OCI-LY3 (cell line): Measurements from ENCODE around the gene RHOT2.

ENCODE experiments used
- EZH2phosphoT487 ChIP-seq: fragments of 200-600 bp; shearing (Covaris generic); IDR thresholded peaks from 2 replicates; pipeline ENCODE4 v1.6.1; 2018; ENCODE audit warnings: antibody characterized with exemption, mixed run types, low read depth
- TF ChIP-seq, protein P1 (sequence below): fragments of 200-600, 300-600 bp; sonication (generic); IDR thresholded peaks from 2 replicates; pipeline ENCODE4 v1.5.1; 2014; ENCODE audit warnings: antibody characterized with exemption, low read length, low read depth

DNA sequence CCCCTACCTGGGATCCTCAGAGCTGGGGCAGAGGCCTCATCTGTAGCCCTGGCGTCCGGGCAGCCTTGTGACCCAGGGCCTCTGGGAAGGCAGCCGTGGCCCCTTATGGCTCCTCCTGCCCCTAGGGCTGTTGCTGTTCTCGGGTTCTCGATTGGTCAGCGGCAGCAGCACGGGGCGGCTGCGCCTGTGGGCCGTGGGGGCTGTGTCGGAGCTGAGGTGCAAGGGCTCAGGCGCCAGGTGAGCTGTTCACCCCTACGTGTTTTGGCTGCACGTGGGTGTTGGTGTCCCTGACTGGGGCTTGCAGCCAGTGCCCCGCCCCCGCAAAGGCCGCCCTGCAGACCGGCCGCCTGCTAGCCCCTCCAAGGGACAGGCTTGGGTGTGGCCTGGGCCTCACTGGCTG is 5.8 kb upstream of the RHOT2 start:
- TF ChIP-seq, protein P1, sequence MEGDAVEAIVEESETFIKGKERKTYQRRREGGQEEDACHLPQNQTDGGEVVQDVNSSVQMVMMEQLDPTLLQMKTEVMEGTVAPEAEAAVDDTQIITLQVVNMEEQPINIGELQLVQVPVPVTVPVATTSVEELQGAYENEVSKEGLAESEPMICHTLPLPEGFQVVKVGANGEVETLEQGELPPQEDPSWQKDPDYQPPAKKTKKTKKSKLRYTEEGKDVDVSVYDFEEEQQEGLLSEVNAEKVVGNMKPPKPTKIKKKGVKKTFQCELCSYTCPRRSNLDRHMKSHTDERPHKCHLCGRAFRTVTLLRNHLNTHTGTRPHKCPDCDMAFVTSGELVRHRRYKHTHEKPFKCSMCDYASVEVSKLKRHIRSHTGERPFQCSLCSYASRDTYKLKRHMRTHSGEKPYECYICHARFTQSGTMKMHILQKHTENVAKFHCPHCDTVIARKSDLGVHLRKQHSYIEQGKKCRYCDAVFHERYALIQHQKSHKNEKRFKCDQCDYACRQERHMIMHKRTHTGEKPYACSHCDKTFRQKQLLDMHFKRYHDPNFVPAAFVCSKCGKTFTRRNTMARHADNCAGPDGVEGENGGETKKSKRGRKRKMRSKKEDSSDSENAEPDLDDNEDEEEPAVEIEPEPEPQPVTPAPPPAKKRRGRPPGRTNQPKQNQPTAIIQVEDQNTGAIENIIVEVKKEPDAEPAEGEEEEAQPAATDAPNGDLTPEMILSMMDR = no peak
- no peak for TF ChIP-seq EZH2phosphoT487
